HG03354 (cell line): Measurements from ENCODE around the gene NRXN2.

ENCODE experiments used
- ATAC-seq: cut with Tn5 transposase; IDR thresholded peaks from one replicate; pipeline ENCODE4 v1.9.1; 2021; ENCODE audit warnings: mild to moderate bottlenecking; ENCODE audit not compliant: unreplicated experiment, poor library complexity, severe bottlenecking

The NRXN2 gene

GRCh38 chr11:64745521-64746328, 22.7 kb upstream of the NRXN2 start:
- peak; percentile 36 for ATAC-seq

- peak; percentile 32 for ATAC-seq
Measured at GRCh38 chr11:64745189-64745520, 22.2 kb upstream of the NRXN2 start.

DNA sequence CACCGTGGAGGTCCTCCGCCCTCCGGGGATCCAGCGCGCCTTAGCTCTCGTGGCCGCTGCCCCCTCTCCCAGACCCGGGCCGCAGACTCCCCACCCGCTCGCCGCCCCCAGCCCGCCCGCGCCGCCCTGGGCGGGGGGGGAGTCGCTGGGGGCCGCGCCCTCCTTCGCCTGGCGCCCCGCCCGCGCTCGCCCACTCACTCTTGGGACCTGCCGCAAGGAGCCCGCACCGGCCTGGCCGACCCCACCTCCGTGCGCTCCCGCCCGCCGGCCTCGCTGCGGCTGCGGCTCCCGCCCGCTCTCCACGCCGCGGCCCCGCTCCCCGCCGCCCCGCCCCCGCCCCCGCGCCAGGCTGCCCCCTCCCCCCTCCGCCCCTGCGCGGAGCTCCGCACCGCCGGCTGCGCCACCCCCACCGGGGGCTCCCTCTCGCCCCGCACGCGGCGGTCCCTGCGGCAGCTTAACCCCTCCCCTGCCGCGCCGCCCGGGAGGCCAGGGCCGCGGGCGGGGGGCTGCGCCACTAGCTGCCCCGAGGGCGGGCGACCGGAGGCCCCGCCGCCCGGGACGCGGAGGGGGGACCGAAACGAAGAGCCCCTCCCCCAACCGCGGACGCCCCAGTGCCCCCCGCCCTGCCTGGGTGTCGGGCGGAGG, 21.7 kb upstream of the NRXN2 start:
- no peak for ATAC-seq

DNA sequence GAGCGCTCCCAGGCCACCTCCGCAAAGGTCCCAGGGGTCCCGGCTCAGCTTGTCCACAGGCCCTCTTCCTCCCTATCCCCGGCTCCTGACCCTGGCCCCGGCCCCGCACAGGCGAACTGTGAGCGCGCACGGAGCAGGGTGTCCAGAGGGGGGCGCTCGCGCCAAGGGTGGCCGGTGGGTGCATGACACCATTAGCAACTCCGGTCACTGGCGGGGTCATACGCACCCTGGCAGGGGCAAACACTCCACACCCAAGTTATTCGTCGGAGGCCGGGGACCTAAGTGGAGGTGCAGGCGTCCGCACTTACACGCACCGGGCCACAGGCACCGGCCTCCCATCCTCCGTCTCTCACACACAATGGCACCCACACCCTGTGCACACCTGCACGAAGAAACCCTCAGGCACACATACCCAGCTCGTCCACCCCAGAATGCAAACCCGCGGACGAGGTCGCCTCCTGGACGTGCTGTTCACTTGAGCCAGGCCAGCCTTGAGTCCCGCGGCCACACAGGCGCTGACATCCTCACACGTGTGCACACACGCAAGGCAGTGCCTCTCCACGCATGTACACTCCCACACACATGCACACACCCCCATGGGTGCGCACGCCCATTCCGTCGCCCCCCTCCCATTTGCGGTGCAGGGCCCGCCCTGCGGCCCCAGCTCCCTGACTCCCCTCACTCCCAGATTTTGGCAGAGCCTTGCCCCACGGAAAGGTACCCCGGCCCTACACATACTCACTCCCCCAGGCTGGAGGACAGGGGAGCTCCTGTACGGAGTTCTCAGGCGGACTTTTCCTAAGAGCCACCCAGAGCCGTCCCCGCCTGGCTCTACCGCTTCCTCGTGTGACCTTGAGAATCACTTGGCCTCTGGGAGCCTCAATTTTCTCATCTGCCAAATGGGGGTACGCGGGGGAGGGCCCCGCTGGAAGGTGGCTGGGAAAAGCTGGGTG, 20.9 kb upstream of the NRXN2 start, which contains the start of gene RASGRP2:
TSS of gene RASGRP2 (minus strand) at position 552 of the 953 bp plus-strand sequence. CDS start 1,276 bp downstream, outside the sequence.
- no peak for ATAC-seq

- ATAC-seq: no peak
Measured at GRCh38 chr11:64742889-64743590, 20.0 kb upstream of the NRXN2 start.

DNA sequence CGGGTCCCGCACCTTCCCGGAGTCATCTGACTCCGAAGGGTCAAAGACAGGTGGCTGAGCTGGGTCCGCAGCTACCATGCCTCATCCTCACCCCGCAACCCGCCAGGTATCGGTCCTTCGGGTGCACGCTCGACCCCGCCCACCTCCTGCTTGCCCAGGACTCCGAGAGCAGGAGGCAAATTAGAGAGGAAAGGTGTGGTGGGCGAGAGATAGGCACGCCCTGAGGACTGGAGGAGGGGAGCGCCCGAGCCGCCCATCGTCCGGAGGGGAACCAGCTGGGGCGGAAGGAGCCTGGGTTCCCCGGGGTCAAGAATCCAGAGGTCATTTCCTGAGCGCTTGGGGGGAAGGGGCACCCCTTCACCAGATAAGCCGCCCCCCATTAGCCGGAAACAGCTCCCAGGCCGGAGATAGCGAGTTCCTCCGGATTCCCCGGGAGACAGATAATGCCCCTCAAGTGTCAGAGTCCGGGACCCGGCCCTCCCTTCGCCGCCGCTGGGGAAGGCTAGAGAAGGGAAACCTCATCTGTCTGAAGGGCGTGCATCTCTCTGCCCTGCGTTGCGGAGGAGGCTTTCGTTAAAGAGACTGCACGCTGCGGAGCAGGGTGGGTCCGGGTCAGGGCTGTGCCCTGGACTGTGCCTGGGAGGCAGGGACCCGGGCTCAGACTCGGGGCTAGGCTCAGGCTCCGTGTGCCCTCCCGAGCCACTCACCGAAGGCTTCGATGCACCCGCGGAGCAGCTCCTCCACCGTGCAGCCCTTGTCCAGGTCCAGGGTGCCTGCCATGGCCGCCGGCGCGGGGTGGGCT, 19.3 kb upstream of the NRXN2 start:
- ATAC-seq: no peak

- ATAC-seq: no peak
Measured at GRCh38 chr11:64741375-64742086, 18.5 kb upstream of the NRXN2 start.

DNA sequence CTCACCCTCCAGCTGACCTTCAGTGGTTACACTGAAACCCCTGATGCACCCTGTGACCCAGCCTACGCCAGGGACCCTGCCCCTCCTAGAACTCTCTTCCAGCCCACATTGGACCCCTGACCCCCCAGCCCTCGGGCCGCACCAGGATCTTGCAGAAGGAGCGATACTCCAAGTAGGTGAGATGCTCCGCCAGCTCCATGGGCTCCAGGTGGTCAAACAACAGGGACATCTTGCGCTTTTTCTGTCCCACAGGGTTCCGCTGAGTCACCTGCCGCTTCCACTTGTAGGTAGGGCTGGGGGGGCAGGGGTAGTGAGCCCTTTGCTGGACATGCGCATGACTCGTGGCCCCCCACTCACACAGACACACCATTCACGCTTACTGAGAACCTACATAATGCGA, 16.9 kb upstream of the NRXN2 start:
- ATAC-seq: no peak

GRCh38 chr11:64736654-64737053, 13.7 kb upstream of the NRXN2 start:
- ATAC-seq: no peak

DNA sequence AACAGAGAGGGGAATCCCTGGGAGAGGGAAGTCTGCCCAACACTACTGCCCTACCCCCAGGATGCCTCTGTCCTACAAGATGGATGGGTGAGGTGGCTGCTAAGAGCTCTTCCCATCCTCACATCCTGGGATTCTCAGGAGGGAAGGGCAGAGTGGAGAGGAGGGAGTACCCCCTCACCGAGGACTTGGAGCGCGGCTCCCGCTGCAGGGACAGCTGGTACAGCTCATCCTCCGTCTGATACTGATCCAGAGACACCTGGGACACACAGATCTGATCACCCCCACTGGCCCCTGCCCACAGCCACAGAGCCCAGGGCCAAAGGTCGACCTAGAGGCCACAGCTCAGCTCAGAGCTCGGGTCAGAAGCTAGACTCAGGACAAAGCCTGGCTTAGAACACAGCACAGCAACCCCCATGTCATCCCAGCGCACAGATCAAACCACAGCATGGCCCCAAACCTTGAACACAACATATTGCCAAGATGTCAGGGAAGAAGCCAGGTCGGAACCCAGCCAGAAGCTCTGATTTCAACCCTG, 12.8 kb upstream of the NRXN2 start:
- ATAC-seq: no peak

DNA sequence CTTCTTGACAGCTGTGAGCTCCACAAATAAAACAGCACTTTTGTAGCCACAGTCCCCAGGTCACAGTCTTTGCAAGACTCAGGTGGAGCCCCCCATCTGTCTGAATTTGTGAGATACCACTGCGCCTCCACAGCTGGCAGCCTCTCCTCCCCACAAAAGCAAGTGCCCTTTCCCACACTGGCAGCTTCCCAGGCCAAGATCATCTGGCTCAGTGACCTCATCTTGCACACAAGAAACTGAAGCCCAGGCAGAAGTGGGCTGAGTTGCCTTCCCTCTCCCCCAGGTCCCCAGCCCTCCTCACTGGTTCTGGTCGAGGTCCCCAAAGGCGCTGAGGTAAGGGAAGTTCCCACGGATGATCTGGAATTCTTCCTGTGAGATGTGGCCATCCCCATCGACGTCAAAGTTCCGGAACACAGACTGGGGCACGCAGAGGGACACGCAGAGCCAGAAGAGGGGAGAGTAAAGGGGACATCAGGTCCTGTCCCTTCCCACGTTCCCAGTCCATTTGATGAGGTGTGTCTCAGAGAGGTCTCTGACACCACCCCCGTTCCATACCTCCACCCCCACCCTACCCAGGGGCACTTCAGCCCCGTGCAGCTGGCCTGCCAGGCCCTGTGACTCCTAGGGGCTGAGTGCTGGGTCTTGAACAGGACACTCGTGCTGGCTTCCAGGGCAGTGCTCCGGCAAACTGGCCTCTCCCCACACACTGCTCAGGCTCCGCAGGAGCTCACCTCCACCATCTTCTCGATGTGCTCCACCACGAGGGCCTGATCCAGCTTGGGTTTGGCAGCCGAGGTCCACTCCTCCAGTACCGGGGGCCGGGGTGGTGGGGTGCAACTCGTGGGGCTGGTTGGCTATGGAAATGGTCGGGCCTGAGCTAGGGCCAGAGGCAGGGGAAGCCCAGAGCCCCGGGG, 12.1 kb upstream of the NRXN2 start:
- ATAC-seq: no peak

DNA sequence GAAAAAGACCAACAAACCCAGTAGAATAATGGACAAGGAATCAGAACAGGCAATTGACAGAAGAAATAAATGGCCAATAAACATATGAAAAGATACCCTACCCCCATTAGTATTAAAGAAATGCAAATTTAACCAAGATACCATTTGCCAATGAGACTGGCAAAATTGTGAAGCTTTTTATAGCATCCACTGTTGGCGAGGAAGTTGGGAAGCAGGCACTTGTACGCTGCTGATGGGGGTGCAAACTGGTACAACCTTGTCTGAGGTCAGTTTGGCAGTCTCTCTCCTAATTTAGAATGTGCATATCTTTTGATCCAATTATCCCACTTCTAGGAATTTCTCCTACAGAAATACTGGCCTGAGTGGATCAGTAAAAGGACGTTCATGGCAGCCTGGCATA, 8.6 kb upstream of the NRXN2 start:
- no peak for ATAC-seq

DNA sequence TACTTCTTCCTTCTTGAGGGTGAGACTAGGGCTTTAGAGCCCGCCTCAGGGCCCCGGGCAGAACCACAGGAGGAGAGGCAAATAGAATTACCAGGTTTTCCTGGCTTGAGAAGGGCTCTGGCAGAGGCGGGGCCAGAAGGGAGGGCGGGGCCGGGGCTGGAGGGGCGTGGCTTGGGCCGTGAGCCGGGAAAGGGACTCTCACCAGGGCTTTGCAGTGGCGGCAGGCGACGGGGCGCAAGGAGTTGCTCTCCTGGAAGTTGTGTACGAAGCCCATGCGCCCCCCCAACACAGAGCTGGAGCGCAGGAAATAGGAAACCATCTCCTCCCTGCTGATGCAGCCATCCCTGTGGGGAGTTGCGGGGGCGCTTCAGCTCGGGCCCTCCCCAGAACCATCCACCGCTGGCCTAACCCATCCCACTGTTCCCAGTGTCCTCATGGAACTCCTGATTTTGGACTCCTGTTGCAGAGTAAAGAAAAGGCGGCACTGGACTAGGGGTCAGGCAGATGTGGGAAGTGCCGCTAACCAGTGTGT, 6.9 kb upstream of the NRXN2 start:
- no peak for ATAC-seq

DNA sequence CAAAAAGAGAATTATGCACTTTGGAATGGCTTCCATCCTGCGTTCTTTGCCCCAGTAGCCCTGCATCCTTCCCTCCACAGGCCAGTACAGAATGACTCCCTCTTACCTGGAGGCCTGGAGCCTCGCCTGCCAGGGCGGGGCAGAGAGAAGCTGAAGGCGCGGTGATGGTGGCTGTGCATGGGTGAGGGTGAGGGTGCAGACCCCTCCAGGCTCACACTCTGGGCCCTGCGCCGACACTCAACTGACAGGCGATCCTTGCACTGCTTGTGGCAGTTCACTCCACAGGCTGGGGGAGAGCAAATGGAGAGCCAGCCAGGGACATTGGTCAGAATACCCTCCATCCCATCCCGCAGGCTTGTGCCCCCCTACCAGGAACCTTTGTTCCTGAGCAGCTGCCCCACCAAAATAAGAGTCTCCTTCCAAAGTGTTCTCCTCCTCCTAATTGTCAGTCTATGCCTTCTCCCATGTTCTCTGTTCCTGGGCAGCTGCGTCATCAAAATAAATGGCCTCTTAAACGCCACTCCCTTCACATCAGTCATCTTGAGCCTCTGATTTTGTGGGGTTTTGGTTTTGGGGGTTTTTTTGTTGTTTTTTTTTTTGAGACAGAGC, 5.9 kb upstream of the NRXN2 start:
- no peak for ATAC-seq

GRCh38 chr11:64726867-64727530, 4.0 kb upstream of the NRXN2 start:
- ATAC-seq: no peak

GRCh38 chr11:64726211-64726641, 3.2 kb upstream of the NRXN2 start:
- ATAC-seq: no peak
